ENCODE measurements around the gene SND1.

GRCh38 chr7:127888411-127888810, 236.4 kb downstream of the SND1 start:
- TF ChIP-seq, protein P1, sequence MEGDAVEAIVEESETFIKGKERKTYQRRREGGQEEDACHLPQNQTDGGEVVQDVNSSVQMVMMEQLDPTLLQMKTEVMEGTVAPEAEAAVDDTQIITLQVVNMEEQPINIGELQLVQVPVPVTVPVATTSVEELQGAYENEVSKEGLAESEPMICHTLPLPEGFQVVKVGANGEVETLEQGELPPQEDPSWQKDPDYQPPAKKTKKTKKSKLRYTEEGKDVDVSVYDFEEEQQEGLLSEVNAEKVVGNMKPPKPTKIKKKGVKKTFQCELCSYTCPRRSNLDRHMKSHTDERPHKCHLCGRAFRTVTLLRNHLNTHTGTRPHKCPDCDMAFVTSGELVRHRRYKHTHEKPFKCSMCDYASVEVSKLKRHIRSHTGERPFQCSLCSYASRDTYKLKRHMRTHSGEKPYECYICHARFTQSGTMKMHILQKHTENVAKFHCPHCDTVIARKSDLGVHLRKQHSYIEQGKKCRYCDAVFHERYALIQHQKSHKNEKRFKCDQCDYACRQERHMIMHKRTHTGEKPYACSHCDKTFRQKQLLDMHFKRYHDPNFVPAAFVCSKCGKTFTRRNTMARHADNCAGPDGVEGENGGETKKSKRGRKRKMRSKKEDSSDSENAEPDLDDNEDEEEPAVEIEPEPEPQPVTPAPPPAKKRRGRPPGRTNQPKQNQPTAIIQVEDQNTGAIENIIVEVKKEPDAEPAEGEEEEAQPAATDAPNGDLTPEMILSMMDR (IDR thresholded peaks at IDR 0.05; ENCODE audit: extremely low read depth in 1 of 2, insufficient read depth in 1 of 2, low read depth in 1 of 2, low read length in 2 of 2): no peak
- TF ChIP-seq POLR2AphosphoS5 (IDR thresholded peaks at IDR 0.05; ENCODE audit: insufficient read depth, low read depth, low read length) (no peak), POLR2A (IDR thresholded peaks at IDR 0.05; ENCODE audit: low read depth, low read length) (no peak), MAX (IDR thresholded peaks at IDR 0.05; ENCODE audit: insufficient read depth, insufficient read length) (no peak), JUN (IDR thresholded peaks at IDR 0.05; ENCODE audit: borderline replicate concordance, insufficient read depth, insufficient read length, low read depth) (no peak), EZH2 (IDR thresholded peaks at IDR 0.05; ENCODE audit: borderline replicate concordance, low read depth, low read length, severe bottlenecking) (no peak), GATA2 (IDR thresholded peaks at IDR 0.05; ENCODE audit: insufficient read depth, insufficient read length, low read depth, low read length) (no peak), MYC (IDR thresholded peaks at IDR 0.05; ENCODE audit: low read depth, low read length) (no peak), FOS (IDR thresholded peaks at IDR 0.05; ENCODE audit: borderline replicate concordance, insufficient read depth, low read length) (no peak)

Data from endothelial cell of umbilical vein (primary cell).